Muscle of back (tissue), 11 donors: ENCODE results near the gene MAOA. TPM values are rescaled to one million over a fixed set of nuclear protein-coding genes. Genes with fewer than 3 reads are reported as not detected.
"Not testable (repeated sequence)": the region's sequence is repeated elsewhere in the genome, so short reads cannot be mapped to it uniquely, and the experiment has no call there.

Source experiments
- DNase-seq, 3 donors: peaks; one replicate each; pipeline versions ENCODE4 v3.0.0 to v3.0.0-alpha.2; 2013
- polyA plus RNA-seq, 10 donors: library from polyadenylated mRNA; unstranded; fragments of 120-200 nt; gene quantifications; one replicate each; pipeline ENCODE4 v1.2.1, GENCODE V29; 2013; ENCODE audit not compliant: insufficient read length in 10 of 10

Gene MAOA
- polyA plus RNA-seq, 10 donors: 0.24 to 2.8 (median 0.76) TPM

DNA sequence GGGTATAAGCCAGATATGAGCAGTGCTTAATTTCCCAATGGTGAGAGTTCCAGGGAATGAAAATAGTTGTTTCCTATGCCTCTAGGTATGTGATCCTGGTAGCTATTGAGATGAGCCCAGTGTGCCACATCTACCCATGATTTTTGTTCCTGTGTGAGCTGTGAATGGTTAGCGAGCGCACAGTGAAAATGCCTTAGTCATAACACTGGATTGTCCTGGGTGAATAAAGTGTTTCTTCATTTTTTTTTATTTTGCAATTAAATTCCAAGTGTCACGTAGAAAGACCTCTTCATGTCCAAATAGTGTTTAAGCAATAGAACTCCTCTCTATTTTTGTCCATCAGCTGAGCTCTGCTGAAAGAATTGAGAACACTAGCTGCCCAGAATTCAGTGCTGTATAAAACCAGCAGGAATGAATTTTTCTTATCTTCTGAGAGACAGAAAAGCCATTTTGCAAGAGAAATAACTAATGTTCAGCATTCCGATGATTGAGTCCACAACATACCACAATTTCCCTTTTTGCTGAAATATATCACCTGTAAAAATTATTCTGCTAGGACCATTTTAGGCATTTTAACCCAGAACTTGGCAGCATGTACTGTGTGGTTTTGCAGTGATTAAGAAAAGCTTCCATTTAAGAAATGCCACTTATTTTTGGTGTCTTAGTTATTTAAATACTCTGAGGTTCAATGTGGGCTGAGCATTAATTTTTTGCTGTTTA lies 5.6 kb downstream of the MAOA start:
- DNase-seq: no peak

DNA sequence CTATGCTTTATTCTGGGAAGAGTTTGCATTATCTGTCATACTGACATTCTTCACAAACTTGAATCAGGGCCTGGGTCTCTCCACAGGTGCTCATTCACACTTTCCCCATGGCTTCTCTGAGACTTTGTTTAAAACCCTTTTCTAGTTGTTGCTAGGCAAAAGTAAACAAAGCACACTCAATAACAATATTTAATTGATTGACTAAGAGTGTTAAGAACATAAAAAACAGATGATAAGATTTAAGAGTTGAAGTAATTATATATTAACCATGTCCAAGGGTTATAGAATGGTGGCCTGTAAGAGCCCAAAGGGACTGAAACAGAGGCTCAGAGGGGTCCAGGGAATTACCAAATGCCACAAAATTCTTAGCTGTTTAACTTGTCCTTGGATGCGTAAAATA lies 7.1 kb downstream of the MAOA start:
- DNase-seq: no peak

DNA sequence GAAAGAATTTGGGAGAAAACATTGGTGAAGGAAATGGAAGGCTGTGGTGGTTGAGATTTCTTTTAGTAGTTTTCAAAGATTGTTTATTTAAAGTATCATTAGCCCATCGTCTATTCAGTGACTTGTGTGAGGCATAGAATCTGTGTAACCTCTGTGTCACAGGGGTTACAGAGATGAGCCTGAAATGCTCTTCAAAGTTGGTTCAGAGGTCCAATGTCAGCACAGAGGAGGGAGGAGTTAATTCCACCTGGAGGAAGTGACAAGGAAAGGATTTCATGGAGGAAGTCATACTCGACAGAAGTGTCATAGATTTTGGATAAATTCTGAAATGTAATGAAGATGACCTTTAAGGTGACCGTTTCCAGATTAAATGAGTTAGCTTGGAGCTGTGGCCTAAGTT lies 8.2 kb downstream of the MAOA start:
- DNase-seq: no peak

DNA sequence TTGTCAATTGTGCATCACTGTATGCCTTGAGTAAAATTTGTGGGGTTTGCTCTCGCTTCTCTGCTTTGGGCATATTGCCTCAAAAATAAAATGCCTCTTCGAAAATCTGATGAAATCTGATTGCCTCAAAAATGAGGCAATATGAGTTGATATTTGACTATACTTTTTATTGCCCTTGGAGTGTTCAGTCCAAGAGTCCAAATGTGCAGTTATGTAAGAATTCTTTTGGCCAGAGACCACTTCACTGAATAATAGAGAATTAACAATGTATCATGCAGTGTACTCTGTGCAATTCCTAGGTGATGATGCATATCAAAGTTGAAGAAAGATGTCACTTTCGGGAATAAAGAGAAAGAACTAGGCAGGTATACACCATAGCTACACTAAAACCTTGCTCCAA lies 8.6 kb downstream of the MAOA start:
- no peak for DNase-seq

DNA sequence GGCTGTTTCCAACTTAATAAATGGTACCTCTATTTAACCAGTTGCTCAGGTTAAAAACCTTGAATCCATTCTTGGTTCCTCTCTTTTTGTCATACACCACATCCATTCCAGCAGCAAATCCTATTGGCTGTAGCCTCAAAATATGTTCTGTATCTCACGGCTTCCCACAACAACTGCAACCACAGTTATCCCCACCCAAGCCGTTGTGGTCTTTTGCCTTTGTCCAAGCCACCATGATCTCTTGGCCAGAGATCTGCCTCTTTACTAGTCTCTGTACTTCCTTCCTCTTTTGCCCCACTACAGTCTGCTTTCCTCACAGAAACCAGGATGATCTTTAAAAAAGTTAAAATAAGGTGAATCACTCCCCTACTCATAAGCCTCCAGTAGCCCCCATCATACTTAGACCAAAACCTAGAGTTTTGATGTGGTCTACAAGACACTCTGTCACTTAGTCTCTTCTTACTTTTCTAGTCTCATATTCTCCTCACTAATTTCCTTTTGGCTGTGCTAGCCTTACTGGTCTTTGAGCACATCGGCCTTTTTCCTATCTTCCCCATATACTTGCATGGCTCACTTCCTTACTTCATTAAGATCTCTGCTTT lies 10.3 kb downstream of the MAOA start:
- no peak for DNase-seq

DNA sequence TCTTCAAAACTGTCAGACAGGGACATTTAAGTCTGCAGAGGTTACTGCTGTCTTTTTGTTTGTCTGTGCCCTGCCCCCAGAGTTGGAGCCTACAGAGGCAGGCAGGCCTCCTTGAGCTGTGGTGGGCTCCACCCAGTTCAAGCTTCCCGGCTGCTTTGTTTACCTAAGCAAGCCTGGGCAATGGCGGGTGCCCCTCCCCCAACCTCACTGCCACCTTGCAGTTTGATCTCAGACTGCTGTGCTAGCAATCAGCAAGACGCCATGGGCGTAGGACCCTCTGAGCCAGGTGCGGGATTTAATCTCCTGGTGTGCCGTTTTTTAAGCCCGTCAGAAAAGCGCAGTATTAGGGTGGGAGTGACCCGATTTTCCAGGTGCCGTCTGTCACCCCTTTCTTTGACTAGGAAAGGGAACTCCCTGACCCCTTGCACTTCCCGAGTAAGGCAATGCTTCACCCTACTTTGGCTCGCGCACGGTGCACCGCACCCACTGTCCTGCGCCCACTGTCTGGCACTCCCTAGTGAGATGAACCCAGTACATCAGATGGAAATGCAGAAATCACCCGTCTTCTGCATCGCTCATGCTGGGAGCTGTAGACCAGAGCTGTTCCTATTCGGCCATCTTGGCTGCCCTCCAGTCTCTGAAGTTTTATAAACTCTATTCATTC lies 20.0 kb downstream of the MAOA start:
- DNase-seq: not testable (repeated sequence)

DNA sequence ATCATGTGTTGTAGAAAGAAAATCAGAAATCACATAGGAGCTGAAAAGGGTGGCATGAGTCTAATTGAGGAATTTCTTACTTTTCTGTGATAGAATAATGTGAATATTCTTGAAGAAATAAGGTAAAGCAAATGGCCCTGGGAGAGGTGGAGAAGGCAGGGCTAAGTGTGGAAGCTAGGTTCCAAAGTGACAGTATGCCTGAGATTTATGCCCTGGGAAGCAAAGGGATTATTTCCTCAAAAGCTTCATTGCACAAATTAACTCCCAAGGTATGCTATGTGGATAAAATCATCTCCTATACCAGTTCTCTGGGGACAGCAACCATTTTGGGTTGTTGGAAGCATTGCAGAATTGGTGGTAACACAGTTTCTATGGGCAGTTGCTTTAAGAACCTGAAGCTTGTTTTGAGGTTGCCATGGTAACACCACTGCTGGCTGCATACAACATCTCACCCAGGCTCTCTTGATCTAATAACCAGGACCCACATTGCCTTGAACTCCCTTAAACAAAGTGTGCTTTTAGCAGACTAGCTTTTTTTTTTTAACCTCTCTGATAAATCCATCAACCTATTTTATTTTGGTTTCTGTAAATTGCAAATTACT lies 21.0 kb downstream of the MAOA start:
- DNase-seq: peak in 2 of 3 donors; percentile 42 to 51

DNA sequence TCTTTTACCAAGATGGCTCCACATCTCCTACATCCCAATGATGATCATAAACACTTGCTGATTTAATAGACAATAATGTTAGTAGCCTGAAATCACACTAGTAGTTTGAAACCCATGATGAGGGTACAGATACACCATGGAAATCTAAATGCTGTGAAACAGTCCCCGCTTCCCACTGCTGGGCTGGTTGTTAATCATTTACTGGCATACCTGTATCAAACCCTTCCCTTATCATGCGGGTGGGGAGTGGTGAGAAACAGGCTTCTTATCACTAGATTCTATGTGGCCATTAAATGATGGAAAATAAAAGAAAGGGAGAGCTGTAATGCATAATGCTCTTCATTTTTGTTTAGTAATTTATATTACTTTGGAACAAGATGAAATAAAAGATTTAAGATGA lies 21.9 kb downstream of the MAOA start:
- no peak for DNase-seq

DNA sequence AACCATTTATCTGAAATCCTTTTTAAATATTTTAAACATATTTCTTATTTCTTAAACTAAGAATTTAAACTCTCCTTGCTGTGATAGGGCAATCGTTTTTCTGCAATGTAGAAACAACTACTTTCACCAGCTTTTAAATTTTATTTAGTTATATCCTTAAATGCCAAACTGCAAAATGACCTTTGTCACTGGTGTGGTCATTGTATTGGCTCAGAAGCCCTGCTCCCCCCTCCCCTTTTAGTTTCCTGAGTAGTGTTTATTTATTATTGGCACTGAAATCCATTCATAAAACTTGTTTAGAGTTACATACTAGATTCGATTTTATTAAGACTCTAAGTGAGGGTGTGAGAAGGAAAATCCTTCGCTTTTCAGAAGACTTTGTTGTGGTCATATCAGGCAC lies 23.0 kb downstream of the MAOA start:
- no peak for DNase-seq

DNA sequence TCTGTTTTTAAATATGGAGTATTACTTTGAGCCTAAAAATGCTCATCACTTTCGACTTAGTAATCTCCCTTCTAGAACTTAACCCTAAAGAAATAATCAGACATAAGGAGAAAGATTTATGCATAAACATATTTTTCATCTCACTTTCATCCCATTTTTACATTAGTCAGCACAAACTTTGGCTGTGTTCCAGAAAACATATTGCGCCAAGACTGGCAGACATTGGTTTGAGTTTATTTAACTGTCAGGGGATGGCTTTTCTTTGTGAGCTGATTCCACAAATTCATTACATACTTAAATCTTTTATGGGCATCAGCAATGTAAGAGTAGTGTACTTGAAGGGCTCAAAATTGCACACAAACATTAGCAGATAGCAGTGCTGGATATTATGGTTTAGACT lies 23.7 kb downstream of the MAOA start:
- no peak for DNase-seq

DNA sequence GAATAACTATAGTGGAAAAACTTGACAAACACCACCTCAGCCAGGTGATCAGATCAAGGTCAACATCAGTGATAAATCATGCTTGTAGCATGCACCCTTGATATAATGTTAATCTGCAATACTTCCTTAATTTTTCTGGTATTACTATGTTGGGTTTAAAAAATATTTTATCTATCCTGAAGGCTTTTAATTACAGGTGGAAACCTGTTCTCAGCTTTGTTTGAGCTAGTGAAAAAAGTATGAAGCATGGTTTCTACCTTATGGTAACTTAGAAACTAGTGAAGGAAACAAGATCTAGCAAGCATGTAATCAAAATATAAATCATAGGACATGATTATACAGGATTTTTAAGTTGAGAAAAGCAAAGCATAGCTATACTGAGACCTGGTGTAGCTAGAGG lies 26.6 kb downstream of the MAOA start:
- no peak for DNase-seq

DNA sequence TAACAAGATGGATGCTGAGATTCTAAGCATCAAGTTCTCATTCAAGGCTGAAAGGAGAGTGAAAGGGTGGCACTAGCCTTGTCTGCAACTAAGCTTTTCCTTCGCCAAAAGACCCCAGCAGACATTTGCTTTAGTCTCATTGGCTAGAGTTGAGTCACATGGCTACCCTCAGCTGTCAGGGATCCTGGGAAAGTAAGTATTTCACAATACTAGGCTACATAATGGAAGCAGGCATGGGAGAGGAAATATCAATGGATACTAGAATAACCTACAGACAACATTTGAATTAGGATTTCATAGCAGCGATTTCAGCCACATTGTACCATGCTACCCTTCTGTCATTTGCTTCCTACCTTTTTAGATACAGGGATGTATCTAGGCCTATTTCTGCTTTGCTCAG lies 29.1 kb downstream of the MAOA start:
- DNase-seq: no peak

DNA sequence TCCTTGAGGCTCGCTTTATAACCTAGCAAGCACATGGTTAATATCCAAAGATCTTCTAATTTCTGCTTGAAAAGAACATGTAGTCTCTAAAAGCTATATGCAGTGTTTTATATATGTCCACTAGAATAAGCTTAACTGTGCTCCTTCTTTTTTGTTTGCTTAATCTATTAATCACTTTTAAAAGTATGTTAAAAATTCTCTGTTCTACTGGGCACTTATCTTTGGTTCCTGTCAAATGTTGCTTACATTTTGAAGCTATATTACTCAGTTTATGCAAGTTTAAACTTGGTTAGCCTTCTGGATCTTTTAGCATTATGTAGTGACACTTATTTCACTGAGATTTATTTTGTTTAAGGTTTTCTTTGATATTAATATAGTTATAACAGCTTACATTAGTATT lies 32.5 kb downstream of the MAOA start:
- no peak for DNase-seq

DNA sequence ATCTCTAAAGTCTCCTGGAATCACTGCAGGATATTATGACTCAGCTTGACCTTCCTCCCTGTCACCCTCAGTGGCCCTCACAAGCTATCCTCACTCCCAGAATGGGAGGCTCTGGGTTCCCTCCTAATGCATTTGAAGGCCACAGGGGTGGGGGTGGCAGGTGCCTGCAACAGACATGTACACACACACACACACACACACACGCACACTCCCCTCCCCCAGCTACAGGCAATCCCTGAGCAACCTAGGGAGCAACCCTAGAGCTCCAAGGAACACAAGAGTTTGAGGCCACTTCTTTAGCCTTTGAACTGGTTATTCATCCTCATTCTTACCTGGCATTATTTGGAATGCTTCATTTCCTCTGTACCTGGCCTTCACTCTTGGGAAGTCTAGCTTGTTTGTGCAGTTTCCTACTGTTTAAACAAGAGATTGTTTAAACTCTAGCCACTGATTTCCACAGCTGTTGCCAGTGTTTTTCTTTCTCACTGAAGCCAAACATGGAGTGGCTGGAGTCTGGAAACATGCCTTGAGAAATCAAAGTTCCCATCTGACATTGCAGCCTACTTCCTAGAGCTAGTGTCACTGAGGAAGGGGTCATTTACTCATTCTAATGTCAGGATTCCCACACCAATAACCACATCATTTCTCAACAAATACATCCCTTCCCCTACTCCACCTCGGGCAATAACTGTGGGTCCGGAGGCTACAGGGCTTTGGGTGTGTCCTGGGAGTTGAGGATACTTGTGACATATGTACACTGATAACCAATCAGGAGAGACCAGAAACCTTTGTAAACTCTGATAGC lies 37.7 kb downstream of the MAOA start:
- DNase-seq: no peak

DNA sequence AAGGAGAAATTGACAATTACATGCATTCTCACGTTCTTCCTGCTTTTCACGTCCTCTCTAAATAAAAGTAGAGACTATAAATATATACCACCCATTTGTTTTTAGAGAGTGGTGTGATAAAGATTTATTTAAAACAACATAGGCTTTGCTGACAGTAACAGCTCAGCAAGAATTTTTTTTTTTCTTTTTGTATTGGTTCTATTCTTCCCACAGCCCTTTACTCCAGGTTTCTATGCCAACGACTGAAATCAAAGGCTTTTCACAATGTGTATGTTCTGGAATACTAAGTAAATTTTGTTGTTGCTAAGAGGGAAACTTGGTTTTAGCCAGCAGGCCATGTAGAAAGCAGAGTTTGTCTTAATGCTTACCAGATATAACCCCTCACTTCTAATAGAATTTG lies 43.4 kb downstream of the MAOA start:
- DNase-seq: no peak

DNA sequence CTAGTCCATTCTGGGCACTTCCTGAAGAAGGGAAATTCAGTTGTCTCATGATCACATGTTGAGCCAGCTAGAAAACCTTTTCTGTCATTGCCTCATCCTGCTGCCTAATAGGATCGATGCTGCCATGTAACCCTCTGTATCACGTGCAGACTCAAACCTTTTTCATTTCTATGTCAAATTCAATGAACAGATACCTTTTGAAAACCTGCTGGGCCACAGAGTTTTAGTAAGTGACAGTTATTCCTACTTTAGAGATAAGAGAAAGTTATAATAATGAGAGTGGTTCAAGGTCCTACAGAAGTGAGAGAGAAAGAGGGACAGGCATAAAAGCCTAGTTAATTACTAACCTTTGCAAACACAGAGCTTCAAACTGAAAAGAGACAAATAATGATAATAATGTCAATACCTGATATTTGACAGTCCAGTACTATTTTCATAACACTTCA lies 46.0 kb downstream of the MAOA start:
- no peak for DNase-seq

DNA sequence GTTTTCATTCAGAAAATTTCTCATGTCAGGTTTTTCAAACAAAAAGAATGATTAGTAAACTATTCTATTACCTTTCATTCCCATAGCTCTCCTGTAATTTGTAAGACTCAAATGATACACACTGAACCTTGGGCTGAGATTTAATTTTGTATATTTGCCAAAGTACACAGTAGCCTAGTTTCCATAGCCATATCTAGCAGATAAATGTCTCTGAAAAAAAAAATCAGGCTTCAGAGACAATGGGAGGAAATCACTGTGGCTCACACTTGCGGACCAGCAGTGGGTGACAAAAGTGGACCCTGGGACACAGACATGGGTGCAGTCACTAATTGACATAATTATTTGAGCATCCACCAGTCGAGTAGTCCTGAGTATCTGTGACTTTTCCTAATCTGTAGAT lies 46.6 kb downstream of the MAOA start:
- DNase-seq: no peak

DNA sequence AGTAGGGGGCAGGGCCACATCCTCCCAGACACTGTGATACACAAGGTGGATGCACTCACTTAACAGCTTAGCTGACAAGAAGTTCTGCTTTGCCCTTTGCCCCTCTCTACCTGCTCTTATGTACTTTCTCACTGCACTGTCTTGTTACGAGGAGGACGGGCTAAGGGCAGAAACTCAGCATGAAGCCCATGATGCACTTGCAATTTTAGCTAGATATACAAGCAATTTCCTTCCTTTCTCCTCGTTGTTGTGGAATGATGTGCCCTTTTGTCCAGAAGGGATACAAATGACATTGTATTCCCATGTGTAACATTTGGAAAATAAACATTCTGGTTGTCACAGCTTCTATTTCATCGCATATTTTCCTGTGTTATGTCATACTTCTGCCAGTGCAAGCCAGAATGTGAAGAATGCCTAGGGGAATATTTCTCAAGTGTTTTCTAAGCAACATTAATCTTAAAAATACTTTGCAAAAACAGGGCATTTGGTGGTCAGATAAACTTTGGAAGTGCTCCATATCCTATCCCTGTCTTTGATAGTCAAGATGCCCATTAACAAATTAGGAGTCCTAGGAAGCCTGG lies 47.2 kb downstream of the MAOA start:
- DNase-seq: no peak

DNA sequence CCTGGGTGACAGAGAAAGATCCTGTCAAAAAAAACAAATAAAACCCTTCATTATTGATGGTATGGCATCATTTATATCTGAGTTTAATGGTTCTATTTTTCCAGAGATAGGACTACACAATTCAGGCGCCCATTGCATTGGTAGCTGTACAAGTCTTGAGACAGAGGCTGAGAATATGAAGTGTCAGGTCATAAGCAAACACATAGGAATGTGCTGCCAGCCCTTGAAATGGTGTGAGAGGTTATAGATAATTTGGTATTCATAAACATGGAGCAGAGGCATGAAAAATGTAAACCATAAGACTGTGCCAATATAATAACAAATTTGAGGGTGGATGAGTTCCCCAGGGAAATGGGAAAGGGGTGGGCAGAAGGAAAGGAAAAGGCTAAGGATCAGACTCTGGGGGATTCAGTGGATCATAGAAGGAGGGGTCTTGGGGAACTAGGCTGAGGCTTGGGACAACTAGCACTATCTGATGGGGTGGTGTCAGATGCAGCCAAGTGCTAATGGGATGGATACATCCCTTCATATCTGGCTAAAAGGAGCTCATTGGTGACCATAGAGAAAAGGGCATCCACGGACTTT lies 50.8 kb downstream of the MAOA start:
- DNase-seq: no peak

DNA sequence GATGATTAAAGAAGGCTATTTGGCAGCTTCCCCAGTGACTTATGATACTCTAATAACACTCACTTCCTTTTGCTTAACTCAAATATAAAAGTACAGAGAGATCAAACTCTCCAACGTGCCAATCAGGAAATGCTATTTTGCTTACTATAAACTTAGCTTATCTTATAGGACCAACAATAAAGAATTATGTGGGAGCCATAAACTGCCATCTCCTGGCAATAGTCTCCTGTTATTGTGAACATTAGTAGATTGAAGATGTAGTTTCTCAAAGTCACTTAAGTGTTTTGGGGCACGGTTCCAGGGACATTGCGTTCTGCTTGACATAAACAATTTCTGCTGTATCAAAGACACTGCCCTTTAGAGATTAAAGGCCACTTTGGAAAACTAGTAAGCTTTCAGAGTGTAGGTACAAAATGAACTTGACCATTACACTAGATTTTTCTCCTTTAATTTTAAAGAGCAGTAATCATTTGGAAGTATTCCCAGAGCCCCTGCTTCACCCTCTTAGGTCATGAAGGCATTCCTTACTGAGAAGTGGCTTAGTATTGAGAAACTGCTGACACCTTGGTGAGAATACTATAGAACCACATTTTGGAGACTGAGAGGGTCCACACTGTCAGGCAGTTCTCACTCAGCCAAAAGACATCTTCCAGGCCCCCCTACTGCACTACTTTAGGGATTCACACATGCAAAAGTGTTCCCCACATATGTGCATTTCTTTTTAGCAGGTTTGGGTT lies 51.9 kb downstream of the MAOA start:
- DNase-seq: no peak

DNA sequence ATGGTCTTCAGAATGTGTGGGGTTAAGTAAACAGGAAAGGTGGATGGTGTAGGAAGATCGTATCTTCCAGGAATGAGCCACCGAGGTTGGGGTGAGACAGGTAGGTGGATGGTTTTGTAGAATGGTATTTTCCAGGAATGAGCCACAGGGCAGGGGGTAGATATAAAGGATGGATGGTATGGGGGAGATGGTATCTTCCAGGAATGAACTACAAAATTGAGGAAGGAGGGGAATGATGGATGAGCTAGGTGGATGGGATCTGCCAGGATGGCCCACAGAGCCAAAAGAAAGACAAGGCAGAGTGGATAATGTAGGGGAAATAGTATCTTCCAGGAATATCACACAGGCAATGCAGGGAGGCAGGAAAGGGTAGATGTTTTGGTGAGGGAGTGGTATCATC lies 60.0 kb downstream of the MAOA start:
- DNase-seq: no peak
